ENCODE measurements around the gene TMEM131.

Gene TMEM131

GRCh38 chr2:97747716-97748115 is 248.0 kb downstream of the TMEM131 start:
- Mint-ChIP-seq H3K9me3 (no peaks in the 10 kb centered on the region), H3K36me3 (ENCODE audit: low read depth) (peaks cover 24% of the 10 kb centered on the region), H3K27ac (no peak overlapping the region), H3K4me1 (ENCODE audit: low read depth) (peaks cover 41% of the 10 kb centered on the region), H3K4me3 (no peak overlapping the region), H3K27me3 (ENCODE audit: low read depth) (no peaks in the 10 kb centered on the region)

DNA sequence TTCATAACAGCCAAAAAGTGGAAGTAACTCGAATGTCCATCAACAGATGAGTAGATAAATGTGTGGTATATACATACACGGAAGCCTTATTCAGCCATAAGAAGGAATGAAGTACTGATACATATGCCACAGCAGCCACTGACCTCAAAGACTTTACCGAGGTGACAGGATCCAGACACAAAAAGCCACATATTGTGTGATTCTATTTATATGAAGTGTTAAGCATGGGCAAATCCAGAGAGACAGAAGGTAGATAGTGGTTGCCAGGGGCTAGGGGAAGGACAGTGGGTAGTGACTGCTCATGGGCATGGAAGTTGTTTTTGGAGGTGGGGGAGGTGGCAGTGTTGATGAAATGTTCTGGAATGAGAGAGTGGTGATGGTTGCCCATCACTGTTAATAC is 248.5 kb downstream of the TMEM131 start:
- Mint-ChIP-seq H3K4me3 (no peak overlapping the region), H3K9me3 (no peaks in the 10 kb centered on the region), H3K27me3 (ENCODE audit: low read depth) (no peaks in the 10 kb centered on the region), H3K27ac (no peak overlapping the region), H3K36me3 (ENCODE audit: low read depth) (peaks cover 26% of the 10 kb centered on the region), H3K4me1 (ENCODE audit: low read depth) (peaks cover 45% of the 10 kb centered on the region)

DNA sequence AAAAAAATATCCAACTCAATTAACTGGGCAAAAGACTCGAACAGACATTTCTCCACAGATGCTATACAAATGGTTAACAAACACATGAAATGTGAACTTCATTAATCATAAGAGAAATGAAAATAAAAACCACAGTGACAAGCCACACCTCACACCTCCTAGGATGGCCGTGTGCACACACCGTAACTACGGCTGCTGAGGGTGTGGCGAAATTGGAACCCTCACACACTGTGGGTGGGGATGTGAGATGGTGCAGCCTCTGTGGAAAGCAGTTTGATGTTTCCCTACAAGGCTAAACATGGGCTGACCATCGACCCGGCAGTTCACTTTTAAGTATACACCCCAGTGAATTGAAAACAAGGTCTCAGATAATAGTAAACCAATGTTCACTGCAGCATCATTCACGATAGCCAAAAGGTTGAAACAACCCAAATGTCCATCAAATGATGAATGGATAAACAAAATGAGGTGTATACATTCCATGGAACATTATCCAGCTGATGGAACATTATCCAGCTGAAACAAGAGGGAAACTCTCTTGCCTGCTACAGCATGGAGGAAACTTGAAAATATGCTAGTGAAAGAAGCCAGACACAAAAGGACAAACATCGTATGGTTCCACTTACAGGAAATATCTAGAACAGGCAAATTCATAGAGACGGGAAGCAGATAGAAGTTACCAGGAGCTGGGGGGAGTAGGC is 250.1 kb downstream of the TMEM131 start:
- Mint-ChIP-seq H3K36me3 (ENCODE audit: low read depth) (peaks cover 28% of the 10 kb centered on the region), H3K4me1 (ENCODE audit: low read depth) (peaks cover 60% of the 10 kb centered on the region), H3K4me3 (peak overlapping the region; percentile 22), H3K9me3 (no peaks in the 10 kb centered on the region), H3K27me3 (ENCODE audit: low read depth) (no peaks in the 10 kb centered on the region), H3K27ac (peak overlapping the region; percentile 18)

- peaks cover 62% of the 10 kb centered on the region for H3K4me1 Mint-ChIP-seq (ENCODE audit: low read depth)
- H3K27me3 Mint-ChIP-seq (ENCODE audit: low read depth), result no peaks in the 10 kb centered on the region
- no peak overlapping the region for H3K4me3 Mint-ChIP-seq
- no peaks in the 10 kb centered on the region for H3K9me3 Mint-ChIP-seq
- peaks cover 35% of the 10 kb centered on the region for H3K36me3 Mint-ChIP-seq (ENCODE audit: low read depth)
- H3K27ac Mint-ChIP-seq, result peak overlapping the region; percentile 93
Observed at GRCh38 chr2:97743913-97744312, 251.8 kb downstream of the TMEM131 start.

DNA sequence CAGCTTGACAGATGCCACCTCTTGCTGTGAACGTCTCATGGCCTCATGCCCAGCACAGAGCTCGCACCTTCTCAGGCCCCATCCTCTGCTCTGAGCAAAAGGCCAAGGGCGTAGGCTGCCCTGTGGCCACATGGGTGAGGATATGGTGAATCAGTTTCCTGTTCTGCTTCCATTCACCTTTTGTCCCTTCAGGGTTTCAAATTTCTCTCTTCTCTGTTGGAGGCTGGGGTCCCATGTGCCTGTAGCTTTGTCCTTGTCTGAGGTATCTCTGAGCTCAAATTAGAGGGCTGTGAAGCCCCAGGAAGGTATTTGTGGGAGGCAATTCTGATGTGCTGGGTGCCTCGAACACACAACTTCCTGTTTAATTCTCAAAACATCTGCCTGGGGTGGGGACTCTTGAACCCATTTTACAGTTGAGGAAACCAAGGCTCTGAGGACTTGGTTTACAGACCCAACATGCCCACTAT is 253.3 kb downstream of the TMEM131 start:
- Mint-ChIP-seq H3K36me3 (ENCODE audit: low read depth) (peaks cover 43% of the 10 kb centered on the region), H3K4me3 (peak overlapping the region; percentile 66), H3K4me1 (ENCODE audit: low read depth) (peaks cover 56% of the 10 kb centered on the region), H3K27me3 (ENCODE audit: low read depth) (no peaks in the 10 kb centered on the region), H3K27ac (peak overlapping the region; percentile 93), H3K9me3 (no peaks in the 10 kb centered on the region)

DNA sequence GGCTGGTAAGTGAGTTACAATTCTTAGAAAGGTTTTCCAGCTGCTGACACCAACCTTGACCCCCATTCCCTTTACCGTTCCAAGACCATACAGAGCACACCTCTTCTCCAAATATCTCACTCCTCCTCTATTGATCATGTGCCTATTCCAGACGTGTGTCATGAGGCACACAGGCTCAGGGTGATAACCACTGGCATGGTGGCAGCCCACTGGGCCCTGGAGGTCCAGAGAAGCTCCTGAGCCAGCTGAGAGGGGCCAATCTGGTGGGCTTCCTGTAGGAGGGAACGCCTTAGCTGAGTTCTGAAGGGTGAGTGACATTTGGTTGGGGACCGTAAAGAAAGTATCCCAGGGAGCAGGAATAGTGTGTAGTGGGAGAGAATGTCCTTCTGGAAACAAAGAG is 254.1 kb downstream of the TMEM131 start:
- H3K4me3 Mint-ChIP-seq, result peak overlapping the region; percentile 34
- H3K36me3 Mint-ChIP-seq (ENCODE audit: low read depth), result peaks cover 48% of the 10 kb centered on the region
- H3K27me3 Mint-ChIP-seq (ENCODE audit: low read depth), result no peaks in the 10 kb centered on the region
- peaks cover 52% of the 10 kb centered on the region for H3K4me1 Mint-ChIP-seq (ENCODE audit: low read depth)
- H3K9me3 Mint-ChIP-seq, result no peaks in the 10 kb centered on the region
- H3K27ac Mint-ChIP-seq, result peak overlapping the region; percentile 93

DNA sequence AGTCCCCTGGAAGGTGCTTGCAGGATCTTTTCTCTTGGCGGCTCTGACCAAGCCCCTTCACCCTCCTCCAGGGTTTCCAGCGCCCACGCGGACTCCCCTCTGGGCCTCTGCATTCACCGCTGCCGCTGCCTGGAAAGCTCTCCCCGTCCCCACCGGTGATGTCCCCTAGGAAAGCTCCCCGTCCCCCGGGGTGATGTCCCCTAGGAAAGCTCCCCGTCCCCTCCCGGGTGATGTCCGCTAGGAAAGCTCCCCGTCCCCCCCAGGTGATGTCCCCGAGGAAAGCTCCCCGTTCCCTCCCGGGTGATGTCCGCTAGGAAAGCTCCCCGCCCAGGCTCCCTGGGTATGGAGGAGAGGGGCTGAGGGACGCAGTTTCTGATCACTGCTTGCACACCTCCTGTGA is 254.5 kb downstream of the TMEM131 start:
- H3K27me3 Mint-ChIP-seq (ENCODE audit: low read depth), result no peaks in the 10 kb centered on the region
- H3K4me1 Mint-ChIP-seq (ENCODE audit: low read depth), result peaks cover 50% of the 10 kb centered on the region
- peak overlapping the region; percentile 93 for H3K27ac Mint-ChIP-seq
- H3K4me3 Mint-ChIP-seq, result no peak overlapping the region
- peaks cover 50% of the 10 kb centered on the region for H3K36me3 Mint-ChIP-seq (ENCODE audit: low read depth)
- no peaks in the 10 kb centered on the region for H3K9me3 Mint-ChIP-seq

- Mint-ChIP-seq H3K4me3 (no peak overlapping the region), H3K9me3 (no peaks in the 10 kb centered on the region), H3K27me3 (ENCODE audit: low read depth) (no peaks in the 10 kb centered on the region), H3K4me1 (ENCODE audit: low read depth) (peaks cover 48% of the 10 kb centered on the region), H3K36me3 (ENCODE audit: low read depth) (peaks cover 51% of the 10 kb centered on the region), H3K27ac (peak overlapping the region; percentile 62)
Observed at GRCh38 chr2:97740590-97741182, 255.1 kb downstream of the TMEM131 start.

DNA sequence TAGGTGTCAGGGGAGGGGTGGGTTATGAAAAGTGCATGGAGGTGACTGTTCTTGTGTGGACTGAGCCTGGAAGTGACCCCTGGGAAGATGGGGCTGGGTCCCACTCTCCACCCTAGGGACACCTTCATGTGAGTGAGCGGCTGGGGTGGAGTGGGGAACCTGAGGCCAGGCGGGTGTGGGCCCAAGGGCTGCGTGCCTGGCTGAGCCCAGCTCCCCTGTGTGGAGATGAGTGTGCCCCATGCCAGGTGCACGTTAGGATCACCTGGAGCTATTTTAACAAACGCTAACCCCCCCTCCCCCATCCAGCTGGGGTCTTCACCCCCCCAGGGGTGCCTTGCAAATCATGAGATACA is 255.9 kb downstream of the TMEM131 start:
- Mint-ChIP-seq H3K4me1 (ENCODE audit: low read depth) (peaks cover 43% of the 10 kb centered on the region), H3K4me3 (no peak overlapping the region), H3K9me3 (no peaks in the 10 kb centered on the region), H3K27ac (no peak overlapping the region), H3K36me3 (ENCODE audit: low read depth) (peaks cover 51% of the 10 kb centered on the region), H3K27me3 (ENCODE audit: low read depth) (no peaks in the 10 kb centered on the region)

DNA sequence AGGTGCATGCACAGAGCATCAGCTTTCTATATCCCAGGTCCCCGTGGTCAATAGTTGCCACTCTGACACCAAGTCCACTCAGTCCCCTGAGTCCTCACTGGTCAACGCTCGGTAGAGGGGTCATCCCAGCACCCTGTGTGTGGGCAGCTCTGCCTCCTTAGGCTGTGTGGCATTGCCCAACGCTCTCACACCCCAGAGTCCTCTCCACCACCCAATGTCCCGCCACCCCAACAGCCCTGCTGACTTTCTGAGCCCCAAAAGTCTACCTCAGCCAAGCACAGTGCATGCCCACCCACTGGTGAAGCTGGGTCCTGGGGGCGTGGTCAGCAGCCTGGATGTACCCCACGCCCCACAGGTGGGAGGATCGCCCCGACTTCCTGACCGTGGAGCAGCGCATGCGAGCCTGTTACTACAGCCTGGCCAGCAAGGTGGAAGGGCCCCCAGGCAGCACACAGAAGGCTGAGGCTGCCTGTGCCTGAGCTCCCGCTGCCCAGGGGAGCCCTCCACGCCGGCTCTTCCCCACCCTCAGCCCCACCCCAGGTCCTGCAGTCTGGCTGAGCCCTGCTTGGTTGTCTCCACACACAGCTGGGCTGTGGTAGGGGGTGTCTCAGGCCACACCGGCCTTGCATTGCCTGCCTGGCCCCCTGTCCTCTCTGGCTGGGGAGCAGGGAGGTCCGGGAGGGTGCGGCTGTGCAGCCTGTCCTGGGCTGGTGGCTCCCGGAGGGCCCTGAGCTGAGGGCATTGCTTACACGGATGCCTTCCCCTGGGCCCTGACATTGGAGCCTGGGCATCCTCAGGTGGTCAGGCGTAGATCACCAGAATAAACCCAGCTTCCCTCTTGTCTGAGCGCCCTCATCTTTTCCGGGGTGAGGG is 256.5 kb downstream of the TMEM131 start:
- Mint-ChIP-seq H3K4me3 (no peak overlapping the region), H3K36me3 (ENCODE audit: low read depth) (peaks cover 49% of the 10 kb centered on the region), H3K9me3 (no peaks in the 10 kb centered on the region), H3K4me1 (ENCODE audit: low read depth) (peaks cover 39% of the 10 kb centered on the region), H3K27me3 (ENCODE audit: low read depth) (no peaks in the 10 kb centered on the region), H3K27ac (no peak overlapping the region)

- Mint-ChIP-seq H3K4me3 (no peak overlapping the region), H3K27ac (peak overlapping the region; percentile 13), H3K9me3 (no peaks in the 10 kb centered on the region), H3K27me3 (ENCODE audit: low read depth) (no peaks in the 10 kb centered on the region), H3K36me3 (ENCODE audit: low read depth) (peaks cover 45% of the 10 kb centered on the region), H3K4me1 (ENCODE audit: low read depth) (peaks cover 31% of the 10 kb centered on the region)
Observed at GRCh38 chr2:97738179-97739019, 257.3 kb downstream of the TMEM131 start.

DNA sequence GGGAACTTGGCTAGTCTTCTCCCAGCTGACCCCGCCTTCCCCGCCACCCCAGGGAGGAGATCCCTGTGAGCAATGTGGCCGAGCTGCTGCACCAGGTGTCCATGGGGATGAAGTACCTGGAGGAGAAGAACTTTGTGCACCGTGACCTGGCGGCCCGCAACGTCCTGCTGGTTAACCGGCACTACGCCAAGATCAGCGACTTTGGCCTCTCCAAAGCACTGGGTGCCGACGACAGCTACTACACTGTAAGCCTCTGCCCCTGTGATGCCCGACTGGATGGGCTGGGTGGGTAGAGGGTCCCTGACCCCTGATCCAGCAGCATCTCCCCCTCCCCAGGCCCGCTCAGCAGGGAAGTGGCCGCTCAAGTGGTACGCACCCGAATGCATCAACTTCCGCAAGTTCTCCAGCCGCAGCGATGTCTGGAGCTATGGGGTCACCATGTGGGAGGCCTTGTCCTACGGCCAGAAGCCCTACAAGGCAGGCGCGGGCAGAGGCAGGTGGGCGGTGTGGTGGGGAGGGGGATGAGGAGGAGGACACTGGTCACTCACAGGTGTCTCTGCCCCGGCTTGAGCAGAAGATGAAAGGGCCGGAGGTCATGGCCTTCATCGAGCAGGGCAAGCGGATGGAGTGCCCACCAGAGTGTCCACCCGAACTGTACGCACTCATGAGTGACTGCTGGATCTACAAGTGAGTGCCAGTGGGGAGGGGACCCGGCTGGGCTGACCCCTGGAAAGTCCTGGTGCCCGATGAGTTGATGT is 258.1 kb downstream of the TMEM131 start:
- Mint-ChIP-seq H3K4me3 (no peak overlapping the region), H3K27ac (no peak overlapping the region), H3K4me1 (ENCODE audit: low read depth) (peaks cover 24% of the 10 kb centered on the region), H3K27me3 (ENCODE audit: low read depth) (no peaks in the 10 kb centered on the region), H3K36me3 (ENCODE audit: low read depth) (peaks cover 43% of the 10 kb centered on the region), H3K9me3 (no peaks in the 10 kb centered on the region)

GRCh38 chr2:97736608-97737330 is 259.0 kb downstream of the TMEM131 start:
- H3K36me3 Mint-ChIP-seq (ENCODE audit: low read depth), result peaks cover 44% of the 10 kb centered on the region
- no peaks in the 10 kb centered on the region for H3K27me3 Mint-ChIP-seq (ENCODE audit: low read depth)
- H3K9me3 Mint-ChIP-seq, result no peaks in the 10 kb centered on the region
- H3K27ac Mint-ChIP-seq, result peak overlapping the region; percentile 63
- no peak overlapping the region for H3K4me3 Mint-ChIP-seq
- peaks cover 15% of the 10 kb centered on the region for H3K4me1 Mint-ChIP-seq (ENCODE audit: low read depth)
